Activated T-cell treated with anti-CD3 and anti-CD28 coated beads for 24 hours (primary cell): ENCODE data around the gene CMTM2.

Source experiments
- DNase-seq: peaks from one replicate; pipeline ENCODE4 v3.0.0-alpha.2; 2020; ENCODE audit warnings: low read depth

The CMTM2 gene, protein sequence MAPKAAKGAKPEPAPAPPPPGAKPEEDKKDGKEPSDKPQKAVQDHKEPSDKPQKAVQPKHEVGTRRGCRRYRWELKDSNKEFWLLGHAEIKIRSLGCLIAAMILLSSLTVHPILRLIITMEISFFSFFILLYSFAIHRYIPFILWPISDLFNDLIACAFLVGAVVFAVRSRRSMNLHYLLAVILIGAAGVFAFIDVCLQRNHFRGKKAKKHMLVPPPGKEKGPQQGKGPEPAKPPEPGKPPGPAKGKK

DNA sequence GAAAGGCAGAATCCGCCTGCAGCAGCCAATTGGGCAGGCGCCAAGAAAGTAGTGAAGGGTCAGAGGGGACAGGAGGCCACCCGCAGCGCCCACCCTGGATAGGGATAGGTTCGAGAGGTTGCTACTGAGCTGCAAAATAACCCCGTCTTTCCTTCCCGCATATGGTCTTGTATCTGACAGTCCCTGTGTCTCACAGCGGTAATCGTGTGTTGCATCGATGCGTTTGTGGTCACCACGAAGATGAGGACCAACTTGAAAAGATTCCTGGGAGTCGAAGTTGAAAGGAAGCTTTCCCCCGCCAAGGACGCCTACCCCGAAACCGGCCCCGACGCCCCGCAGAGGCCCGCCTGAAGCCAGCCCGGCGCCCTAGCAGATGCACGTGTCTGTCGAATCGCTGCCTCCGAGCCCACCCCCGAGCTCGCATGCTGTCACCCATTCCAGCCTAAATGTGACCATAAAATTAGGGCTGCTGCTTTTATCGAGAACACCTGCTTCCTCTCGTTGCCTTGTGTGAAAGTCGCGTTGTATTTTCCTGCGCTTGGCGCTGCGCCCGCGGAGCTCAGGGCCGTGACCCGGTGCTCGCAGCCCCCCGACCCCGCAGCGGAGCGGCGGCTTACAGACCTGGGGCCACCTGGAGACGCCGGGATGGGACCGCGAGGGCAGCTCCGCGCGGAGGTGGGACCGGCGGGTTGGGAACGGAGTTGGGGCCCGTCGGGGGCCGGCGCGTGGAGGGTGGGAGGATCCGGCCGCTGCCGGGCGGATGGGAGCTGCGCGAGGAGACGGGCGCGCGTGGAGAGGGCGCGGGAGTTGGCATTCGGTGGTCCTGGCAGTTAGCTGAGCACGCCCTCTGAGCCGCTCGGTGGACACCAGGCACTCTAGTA is at the start of gene CMTM2:
Gene CMTM2 (plus strand): TSS at position 813 of the 881 bp plus-strand sequence. CDS start 145 bp downstream, outside the sequence.
- DNase-seq, result no peak

DNA sequence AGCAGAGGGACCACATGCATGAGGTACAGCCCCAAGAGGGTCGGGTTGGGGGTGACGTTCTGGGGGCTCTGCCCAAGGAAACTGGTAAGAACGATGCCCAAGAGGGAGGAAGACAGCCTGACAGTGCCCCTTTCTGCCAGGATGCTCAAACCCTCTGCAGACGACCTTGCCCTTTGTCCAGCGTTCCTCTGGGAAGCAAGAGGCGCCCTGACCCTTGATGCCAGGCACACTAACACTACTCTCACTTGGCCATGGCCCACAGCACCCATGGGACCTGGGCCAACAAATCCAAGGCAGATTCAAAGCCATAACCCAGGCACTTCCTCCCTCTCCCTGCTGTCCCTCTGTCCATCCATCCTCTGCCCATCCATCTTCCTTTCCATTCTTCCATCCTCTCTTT is 49.8 kb upstream of the CMTM2 start:
- no peak for DNase-seq

DNA sequence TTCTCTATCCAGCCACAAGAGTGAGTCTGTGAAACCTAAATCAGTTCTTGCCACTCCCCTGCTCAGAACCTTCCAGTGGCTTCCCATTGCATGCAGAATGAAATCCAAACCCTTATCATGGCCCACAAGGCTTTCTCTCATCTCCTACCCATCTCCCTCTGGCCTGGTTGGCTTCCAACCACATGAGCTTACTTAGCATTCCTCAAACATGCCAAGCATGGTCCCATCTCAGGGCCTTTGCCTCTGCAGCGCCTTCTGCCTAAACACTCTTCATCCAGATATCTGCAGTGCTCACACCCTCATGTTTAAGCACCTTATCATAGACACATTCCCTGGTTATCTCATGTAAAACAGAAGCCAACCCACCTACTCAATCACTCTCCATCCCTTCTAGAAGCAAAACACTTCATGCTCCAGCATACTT is 44.9 kb upstream of the CMTM2 start:
- DNase-seq, result no peak

DNA sequence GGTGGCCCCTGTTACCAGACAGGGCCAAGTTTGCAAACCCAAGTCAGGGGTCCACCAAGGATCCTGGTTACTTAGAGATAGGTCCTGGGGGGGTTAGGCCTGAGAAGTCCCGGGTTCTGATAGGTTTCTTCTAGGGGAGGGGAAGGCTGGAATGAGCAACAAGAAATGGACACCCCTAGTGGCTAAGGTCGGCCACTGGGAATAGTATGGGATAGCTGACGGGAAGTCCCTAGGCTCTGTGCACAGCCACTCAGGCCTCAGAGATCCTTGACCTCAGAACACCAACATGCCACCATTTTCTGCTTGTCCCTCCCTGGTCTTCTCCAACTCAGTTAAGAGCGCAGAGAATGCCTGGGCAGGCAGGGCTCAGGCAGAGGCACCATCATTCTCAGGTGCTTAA is 42.7 kb upstream of the CMTM2 start:
- no peak for DNase-seq

DNA sequence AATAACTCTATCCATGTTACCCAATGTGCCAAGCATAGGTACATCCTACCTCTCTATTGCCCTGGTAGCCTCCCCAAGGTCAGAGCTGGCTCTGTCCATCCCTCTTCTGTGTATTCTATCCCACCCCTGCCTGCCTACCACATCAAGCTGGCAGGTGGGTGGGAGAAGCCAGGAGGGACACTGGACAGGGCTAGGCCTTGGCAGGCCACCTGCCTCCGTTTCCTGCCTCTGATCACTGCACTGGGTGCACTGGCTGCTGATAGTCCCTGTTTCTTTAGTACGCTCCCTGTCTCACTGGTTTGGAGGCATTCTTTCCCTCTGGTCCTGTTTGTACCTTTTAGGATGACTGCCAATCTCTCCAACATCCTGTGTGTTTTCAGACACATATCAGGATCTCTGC is 42.0 kb upstream of the CMTM2 start:
- DNase-seq, result no peak

DNA sequence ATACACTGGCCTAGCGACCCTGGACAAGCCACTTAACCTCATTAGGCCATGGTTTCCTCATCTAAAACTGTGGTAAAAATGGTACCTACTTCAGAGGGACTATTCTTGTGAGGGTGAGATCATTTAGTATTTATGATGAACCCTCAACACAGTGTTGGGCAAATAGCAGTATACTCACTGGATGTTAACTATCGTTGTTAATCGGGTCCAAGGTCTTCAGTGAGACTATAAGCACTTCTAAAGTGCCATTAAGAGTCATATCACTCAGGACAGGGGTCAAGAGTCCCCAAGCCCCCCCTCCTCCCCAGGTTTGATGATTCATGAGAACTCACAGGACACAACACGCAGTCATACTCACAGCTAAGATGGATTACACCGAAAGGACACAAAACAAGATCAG is 40.4 kb upstream of the CMTM2 start:
- no peak for DNase-seq

DNA sequence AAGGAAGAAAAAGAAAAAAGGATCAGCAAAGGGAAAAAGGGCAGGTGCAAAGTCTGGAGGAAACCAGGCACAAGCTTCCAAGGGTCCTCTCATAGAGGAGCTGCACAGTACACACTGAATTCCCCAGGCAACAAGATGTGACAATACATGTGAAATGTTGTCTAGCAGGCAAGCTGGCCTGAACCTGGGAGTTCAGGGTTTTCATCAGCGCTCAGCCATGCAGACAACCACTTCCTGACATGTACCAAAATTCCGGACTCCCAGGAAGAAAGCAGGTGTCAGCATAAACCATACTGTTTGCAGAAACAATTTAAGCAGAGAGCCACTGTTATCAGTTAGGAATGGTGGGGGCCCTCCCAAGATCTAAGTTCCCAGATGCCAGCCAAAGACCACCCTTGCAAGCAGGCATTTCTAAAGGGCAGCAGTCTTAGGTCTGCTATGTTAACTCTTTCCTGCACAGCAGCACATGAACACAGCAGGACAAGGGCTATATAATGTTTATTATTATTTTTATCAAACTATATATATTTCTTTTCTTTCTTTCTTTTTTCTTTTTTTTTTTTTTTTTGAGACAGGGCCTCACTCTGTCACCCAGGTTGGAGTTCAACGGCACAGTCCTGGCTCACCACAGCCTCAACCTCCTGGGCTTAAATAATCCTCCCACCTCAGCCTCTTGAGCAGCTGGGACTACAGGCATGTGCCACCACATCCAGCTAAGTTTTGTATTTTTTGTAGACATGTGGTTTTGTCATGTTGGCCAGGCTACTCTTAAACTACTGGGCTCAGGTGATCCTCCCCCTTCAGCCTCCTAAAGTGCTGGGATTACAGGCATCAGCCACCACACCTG is 39.4 kb upstream of the CMTM2 start:
- DNase-seq, result no peak

DNA sequence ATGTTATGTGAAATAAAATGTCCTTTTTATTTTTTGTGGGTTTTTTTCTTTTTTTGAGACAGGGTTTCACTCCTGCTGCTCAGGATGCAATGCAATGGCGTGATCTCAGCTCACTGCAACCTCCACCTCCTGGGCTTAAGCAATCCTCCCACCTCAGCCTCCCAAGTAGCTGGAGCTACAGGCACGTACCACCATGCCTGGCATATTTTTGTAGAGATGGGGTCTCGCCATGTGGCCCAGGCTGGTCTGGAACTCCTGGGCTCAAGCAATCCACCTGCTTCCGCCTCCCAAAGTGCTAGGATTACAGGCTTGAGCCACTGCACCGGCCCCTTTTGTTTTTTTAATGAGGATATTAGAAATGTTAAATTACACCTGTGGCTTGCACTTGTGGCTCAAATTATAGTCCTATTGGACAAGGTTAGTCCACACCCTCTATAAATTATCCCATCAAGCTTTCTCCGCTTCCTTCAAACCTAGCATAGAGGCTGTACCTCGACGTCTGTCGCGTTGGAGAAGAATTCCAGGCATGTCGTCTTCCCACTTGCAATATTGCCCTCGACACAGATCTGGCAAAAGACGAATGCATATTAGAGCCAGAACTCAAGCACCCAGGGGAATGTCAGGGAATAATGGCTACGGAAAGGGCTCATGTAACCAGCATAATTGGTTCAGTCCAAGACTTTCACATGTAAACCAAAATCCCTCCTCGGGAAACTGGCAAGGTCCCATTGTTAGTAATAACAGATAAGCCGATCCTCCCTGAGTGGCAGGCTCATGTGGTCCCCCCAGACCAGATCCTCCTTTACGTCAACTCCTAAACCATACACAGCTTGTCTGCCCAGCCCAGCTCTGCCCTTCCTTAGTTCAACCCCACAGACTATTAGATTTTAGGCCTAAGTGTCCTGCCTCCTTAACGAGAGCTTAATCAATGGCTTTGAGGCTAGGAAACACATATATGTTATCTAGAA is 37.6 kb upstream of the CMTM2 start:
- DNase-seq, result no peak

DNA sequence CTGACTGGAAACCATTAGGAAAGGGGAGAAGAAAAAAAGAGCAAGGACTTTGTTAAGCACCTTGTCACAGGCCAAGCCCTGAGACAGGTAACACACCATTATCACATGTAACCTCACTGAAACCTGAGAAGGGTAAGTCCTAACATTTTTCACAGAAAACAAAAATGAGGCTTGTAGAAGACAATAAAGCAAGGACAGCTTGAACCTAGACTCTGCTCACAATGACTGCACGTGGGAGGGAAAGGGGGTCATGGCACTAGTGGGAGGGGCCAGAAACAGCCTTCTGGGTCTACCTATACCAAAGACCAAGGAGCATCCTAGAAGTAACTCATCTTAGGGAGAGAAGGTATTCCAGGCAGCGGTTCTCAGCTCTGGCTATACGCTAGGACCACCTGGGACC is 36.9 kb upstream of the CMTM2 start:
- DNase-seq, result no peak

DNA sequence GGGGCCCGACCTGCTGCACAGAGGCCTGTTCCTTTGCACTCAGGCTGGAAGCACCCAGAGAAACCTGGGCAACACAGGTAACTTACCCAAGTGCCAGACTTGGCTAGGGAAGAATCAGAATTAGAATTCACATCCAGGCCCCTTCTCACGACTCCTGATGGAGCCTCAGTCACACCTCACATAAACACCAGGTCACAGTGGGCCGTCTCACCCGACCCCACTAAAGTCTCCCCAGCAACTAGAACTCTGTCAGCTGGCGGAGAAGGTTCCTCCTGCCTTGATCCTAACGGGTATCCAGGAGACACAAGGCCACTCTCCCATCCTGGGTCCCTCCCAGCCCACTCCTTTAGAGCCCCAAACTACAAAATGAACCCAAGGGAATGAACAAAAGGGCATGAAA is 35.7 kb upstream of the CMTM2 start:
- no peak for DNase-seq

DNA sequence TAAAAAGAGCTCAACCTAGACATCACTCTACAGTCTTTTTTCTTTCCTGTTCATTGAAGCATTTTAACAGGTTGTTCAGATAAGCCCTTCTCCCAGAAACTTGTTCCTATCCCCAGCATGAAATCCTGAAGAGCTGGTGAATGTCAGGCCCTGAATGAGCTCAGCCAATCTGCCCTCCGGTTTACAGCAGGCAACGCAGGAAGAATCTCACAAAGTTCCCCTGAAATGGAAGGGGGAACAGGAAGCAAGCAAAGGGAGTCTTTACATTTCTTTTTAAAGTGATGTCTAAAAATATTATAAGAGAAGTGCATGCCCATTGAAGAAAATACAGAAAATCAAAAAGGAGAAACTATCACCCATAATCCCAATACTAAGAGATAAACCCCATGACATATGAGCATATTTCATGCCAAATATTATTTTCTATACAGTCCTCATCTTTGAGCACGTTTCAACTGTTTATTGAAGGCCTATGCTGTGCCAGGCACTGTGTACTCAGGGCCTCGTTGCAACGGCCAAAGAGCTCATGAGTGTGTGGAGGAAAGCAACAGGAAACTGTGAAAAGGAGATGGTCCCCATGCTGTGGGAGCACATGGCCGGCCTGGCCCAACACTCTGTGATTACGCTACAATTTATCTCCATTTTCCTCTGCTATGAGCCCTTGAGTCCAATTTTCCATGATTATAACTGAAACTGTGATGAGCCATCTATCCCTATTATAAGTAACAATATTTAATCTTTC is 35.1 kb upstream of the CMTM2 start:
- no peak for DNase-seq

DNA sequence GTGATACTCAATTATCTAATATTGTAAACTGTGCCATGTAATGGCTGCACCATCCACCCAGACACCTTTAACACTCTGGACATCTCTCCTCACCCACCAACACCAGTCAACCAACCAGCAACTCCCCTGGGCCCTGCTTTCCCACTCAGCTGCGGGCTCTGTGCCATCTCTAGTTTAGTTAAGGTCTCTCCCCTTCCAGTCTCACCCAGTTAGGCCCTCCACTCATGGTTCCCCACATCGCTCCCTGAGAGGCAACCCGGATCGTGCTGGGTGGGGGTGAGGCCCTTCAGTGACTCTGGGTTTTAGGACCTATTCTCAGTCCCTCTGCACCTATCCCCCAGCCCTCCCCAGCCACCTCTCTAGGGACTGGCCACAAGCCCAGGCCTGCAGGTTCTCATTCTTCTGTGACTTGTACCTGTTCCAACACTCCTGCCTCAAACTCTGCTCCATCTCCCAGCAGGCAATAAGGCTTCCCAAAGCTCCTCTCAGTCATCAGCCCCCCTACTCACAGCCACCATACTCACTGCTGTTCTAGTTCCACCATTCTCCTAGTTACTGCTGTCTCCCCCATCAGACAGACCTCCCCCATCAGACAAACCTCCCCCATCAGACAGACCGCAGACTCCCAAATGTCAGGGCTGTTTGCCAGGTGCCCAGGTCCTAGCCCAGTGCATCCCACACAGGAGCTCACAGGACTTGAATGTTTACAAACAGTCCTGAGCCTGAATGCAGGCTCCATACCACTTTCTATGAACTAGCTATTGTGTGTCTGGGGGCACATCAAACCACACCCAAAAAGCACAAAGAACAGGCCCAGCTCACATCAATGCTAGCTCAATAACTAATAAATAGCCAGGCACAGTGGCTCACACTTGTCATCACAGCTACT is 31.9 kb upstream of the CMTM2 start:
- no peak for DNase-seq

DNA sequence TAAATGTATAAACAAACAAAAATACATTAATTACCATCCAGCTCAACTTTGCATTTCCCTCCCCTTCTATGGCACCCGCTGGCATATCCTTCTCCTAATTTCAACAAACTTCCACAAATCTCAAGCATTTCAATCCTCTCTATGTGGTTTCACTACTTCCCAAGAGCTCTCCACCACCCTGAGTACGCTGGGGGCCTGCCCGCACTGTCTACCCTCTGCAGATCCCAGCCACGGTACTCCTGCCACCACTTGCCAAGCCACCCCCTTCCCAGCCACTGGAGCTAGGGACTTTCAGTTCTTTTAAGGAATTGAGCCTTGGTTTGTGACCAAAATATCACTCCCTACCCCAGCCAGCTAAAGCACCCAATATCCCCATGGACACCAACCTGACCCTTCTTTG is 31.2 kb upstream of the CMTM2 start:
- DNase-seq, result no peak

DNA sequence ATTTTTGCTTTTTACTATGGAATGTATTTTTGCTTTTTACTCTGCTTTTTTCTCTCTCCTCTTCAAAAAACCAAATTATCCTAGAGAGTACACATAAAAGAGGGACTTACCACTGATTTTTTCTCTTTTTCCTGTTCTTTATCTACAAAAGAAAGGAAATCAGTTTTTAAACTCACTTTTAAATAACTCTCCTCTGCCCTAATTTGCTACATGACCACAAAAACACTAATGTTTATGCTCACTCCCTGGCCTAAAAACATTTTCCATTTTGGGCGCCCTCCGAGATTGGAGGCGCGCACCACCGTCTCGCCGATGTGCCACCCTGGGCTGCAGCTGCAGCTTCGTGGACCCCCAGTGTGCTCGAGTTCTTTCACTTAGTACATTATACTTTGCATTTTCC is 30.4 kb upstream of the CMTM2 start:
- no peak for DNase-seq

DNA sequence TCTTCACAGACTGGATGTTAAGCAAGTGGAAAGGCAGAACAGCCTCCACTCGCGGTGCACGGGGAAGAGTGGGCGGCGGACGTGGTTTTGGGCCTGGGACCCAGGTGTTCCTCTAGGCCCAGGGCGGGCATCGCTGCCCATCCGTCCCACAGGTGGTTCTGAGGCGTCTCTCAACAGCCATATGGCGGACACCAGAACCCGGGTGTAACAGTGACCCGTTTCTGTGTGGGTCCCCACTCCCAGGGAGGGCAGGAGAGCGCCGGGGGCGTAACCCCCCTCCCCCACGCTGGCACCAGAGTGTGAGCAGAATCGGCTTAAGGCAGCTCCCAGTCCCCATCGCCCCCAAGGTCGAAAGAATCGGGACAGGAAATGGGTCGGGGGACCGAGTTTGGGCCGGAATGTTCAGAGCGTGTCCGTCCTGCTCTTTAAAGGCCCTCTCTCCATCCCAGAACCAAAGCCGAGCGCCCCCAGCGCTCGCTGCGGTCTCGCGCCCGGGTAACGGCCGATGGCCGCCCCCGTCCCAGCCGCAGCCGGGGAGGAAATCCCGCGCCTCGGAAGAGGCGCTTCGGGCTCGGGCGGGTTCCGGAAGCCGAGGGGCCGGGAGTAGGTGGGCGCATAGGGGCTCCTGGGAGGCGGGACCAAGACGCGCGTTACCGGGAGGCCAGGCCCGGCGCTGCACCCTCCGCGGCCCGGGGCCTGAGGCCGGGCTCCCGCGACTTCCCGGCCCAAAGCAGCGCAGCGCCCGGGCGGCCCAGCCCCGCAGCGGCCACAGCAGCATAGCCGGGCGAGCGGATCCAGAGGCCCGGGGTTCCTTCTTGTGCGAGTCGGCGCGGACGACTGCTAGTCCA is 29.8 kb upstream of the CMTM2 start, which contains the start of gene TK2:
Gene TK2 (minus strand): TSS at position 839 of the 848 bp plus-strand sequence. CDS start 61 bp downstream, at position 778.
- peak; percentile 63 for DNase-seq

DNA sequence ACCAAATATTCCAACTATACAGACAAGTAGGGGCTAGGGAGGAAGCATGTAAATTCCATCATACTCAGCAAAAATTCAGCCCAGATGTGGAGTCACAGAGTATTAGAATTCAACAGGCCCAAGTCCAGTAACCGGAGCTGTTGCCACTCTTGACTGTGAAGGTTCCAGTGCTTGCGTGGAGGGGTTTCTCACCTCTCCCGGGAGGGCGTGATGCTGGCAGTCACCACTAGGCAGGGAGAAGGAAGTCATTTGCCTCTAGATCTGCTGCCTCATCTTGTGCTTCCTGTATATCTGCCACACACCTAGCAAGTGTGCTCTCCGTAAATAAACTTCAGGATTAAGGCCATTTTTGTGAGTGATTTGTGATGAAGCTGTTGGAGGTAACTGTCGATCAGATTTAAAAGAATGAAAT is 27.9 kb upstream of the CMTM2 start:
- DNase-seq, result peak; percentile 46

DNA sequence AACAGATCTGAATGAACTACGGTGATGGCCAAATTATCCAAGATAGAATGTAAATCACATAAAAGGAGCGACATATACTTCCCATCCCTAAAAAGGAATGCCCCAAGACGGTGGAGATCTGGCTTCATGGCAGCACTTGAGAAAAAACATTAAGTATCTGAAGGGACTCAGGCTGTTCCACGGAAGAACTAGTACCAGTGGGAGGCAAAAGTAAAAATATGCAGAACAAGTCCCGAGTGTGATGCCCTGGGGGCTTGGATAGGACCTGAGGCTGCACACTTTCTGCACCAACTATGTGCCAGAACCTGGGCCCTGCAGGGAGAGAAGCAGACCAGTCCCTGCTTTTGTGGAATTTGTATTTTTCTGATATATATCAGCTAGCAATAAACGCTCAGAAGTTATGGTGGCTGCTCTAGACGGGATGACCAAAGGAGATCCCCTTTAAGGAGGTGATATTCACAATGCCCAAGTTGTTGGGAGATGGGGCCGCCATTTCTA is 27.4 kb upstream of the CMTM2 start:
- no peak for DNase-seq
